Astrocyte (in vitro differentiated cells and primary cell): Measurements from ENCODE around the gene ASTN1.

Source experiments
- CTCF ChIP-seq: IDR thresholded peaks from 2 replicates; pipeline ENCODE4 v1.5.1; 2011; ENCODE audit warnings: low read depth, mild to moderate bottlenecking, inconsistent platforms, low read length, moderate library complexity; ENCODE audit not compliant: insufficient read depth
- EZH2 ChIP-seq: IDR thresholded peaks from 2 replicates; pipeline ENCODE4 v1.6.1; 2012; ENCODE audit warnings: mild to moderate bottlenecking, low read length, inconsistent platforms; ENCODE audit not compliant: insufficient read depth

- no peak for TF ChIP-seq CTCF
- no peak for TF ChIP-seq EZH2
Observed at GRCh38 chr1:176989023-176989422, 175.5 kb downstream of the ASTN1 start.
